Fibroblast of skin of left biceps (primary cell): ENCODE results near the gene MMD2.

Experiments
- DNase-seq, 2 experiments: peaks; one replicate each; pipeline ENCODE4 v3.0.0-alpha.2; 2013; ENCODE audit warnings: low read depth in 2 of 2

Gene MMD2

DNA sequence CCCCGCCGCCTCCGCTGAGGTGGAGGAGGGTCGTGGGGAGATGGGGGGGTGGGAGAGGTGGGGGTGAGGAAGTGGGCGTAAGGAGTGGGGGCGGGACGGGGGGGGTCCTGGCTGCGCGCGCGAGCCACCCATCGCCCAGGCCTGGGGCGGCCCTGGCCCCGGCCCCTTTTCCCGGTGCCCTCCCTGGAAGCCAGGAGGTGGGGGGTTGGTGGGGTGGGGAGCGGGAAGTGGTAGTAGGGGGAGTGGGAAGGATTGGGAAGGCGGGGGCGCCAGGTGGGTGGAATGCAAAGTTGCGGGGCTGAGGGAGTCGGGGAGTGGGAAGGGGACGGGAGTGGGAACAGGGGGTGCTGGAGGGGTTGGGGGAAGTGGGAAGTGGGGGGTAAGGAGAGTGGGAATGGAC lies 319 bp upstream of the MMD2 start:
- no peak for DNase-seq

DNA sequence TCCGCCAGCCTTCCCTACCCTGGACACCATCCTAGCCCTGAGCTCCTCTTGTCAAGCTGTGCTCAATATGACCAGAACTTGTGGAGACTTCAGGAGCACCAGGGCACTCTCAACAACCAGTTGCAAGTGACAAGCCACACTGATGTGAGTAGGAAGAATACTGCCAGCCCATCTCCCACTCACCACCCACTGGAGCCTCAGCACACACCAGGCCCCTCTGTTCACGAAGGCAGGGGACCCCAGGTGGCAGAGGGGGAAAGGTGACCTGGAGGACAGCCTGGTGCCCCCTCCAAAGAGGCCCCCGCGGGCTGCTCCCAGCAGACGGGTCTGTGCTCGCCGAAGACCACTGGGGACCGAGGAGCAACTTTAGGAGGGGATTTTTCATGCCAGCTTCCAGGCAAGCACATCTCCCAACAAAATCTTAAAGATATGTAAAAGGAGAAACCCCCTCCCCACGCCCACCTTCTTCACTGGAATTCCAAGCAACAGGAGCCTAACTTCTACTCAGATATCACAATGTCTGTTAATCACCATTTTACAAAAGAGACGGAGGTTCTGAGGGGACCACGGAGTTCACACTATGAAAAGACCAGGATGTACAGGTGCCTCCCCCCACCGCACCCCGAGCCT lies 1.0 kb downstream of the MMD2 start:
- DNase-seq: no peak

DNA sequence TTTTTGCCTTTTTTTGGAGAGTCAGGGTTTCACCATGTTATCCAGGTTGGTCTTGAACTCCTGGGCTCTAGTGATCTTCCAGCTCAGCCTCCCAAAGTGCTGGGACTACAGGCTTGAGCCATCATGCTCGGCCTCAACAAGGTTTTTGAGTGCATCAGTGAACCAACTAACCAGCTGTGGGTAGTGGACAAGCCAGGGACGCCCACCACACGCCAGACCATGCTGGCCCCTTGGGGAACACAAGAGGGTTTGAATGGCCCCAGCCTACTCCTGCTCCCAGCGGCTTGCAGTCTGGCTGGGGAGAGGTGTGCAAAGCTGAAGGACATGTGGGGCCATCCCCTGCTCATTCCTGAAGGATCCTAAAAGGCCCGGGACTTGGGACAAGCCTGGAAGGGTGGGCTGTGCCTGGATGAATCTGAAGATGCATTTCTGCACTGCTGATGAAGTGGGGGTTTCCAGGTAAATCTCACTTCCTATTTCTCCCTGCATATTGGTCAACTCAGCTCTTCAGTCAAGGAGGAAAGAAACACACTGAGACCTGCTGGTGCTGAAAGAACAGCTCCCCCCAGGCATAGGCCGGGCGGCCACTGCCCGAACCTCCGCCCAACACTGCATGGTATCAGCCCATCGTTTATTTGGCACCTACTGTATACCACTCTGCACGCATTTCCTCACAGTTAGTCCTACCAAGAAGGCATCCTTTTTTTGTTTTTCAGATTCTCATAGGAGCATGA lies 6.9 kb downstream of the MMD2 start:
- no peak for DNase-seq

DNA sequence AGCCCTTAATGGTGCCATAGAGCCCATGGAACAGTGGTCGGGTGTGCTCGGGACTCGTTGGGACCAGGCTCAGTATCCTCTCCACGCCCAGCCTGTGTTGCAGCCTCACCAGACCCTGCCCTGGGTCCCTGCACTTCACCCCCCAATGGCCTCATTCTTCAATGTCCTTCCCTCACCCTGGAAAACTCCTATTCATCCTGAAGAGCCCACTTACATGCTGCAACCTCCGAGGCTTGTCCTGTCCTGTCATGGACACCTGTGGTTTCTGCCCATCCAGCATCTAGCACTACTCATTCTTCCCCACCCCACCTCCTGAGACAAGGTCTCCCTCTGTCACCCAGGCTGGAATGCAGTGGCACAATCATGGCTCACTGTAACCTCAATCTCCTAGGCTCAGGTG lies 7.7 kb downstream of the MMD2 start:
- DNase-seq: no peak

DNA sequence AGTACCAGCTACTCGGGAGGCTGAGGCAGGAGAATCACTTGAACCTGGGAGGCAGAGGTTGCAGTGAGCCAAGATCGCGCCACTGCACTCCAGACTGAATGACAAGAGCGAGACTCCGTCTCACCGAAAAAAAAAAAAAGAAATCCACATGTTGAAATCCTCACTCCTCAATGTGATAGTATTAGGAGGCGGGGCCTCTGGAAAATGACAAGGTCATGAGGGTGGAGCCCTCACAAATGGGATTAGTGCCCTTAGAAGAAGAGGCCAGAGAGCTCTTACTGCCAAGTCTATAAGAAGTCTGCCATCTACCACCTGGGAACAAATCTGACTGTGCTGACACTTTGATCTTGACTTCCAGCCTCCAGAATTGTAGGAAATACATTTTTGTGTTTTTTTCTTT lies 10.6 kb downstream of the MMD2 start:
- DNase-seq: no peak

DNA sequence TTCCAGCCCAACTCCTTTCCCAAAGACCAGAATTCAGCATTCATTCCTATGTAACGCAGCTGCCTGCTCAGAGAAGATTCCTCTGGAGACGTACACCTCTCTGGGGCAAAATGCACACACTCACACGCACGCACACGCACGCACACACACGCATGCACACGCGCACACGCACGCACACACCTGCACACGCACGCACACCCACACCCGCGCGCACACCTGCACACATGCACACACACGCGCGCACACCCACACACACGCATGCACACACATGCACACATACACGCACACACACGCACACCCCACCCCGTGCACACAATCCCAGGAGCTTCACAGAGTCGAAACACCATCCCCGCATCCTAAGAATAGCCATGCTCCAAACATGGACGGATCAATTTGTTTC lies 13.0 kb downstream of the MMD2 start:
- no peak for DNase-seq

DNA sequence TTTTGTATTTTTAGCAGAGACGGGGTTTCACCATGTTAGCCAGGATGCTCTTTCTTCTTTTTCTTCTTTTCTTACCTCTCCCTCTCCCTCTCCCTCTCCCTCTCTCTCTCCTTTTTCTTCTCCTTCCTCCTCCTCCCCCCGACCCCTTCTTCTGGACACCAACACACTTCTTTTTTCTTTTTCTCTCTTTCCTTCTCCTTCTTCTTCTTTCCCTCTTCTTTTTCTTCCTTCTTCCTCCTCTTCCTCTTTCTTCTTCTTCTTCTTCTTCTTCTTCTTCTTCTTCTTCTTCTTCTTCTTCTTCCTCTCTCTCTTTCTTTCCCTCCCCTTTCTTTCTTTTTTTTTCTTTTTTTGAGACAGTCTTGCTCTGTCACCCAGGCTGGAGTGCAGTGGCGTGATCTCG lies 14.0 kb downstream of the MMD2 start:
- no peak for DNase-seq

DNA sequence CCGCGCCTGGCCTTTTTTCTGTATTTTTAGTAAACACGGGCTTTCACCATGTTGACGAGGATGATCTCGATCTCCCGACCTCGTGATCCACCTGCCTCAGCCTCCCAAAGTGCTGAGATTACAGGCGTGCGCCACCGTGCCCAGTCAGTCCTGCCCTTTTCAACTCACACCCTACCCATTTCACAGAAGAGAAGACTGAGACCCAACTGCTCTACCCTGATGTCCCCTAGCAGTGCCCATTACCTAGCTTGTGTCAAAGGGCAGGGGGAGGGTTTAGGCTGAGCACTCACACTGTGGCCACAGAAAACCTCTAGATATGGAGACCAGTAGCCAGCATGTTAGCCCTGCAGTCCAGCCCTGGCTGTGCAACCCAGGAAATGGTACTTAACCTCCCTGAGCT lies 15.7 kb downstream of the MMD2 start:
- no peak for DNase-seq

DNA sequence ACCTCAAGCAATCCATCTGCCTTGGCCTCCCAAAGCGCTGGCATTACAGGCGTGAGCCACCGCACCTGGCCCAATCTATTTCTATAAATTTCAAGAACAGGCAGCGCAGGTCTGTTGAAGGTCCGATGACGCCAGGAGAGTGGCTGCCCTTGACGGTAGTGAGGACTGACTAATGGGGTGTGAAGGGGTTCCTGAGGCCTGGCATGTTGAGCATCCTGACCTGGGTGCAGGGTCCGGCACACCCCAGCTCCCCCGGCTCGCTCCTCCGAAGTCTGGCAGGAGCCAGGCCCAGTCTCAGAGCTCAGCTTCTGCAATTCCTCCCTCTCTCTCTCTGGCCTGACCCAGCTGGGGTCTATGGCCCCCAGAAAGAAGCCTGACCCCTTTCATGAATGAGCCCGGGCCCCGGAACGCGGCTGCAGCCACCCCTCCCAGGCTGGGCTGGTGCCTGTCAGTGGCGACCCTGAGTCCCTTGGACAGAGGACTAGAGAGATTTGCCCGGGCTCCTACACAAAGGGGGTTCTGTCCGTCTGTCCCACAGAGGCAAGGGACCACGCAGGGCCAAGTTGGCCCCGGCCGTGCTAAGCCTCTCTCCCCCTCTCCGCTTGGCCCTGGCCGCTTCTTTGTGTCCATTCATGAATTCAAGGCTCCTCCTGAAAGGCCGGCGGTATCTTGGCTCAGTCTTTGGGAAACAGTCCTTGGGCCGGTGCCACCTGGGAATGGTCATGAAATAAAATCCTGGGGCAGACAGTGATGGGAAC lies 18.8 kb downstream of the MMD2 start:
- no peak for DNase-seq

DNA sequence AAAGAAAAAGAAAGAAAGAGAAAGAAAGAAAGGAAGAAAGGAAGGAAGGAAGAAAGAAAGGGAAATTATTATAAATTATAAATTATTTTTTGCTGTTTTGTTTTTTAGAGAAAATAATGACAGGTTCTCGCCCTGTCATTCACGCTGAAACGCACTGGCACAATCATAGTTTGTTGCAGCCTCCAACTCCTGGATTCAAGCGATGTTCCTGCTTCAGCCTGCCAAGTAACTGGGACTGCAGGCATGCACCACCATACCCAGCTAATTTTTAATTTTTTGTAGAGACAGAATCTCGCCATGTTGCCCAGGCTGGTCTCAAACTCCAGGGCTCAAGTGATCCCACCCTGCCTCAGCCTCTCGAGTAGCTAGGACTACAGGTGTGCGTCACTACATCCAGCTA lies 21.6 kb downstream of the MMD2 start:
- DNase-seq: no peak

DNA sequence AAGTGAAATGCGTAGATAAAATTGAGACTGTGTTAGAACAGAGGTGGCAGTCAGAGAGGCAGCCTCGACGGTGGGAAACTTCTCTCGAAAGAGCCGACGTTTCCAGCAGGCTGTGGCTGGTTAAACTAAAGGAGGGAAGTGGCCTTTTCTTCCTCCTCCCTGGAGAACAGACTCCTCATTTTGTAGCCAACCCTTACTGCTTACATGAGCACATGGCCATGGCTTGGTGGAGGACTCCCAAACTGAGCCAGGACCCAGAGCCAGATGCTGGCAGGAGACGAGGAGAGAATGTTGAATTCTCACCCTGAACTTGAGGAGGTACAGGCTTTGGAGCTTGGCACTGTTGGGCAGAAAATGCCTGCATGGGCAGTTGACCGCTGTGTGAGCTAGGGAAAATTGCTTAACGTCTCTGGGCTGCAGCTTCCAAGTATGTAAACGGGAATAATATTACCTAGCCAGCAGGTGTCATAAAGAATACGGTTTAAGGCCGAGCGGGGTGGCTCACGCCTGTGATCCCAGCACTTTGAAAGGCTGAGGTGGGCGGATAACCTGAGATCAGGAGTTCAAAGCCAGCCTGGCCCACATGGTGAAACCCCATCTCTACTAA lies 24.5 kb downstream of the MMD2 start:
- no peak for DNase-seq

DNA sequence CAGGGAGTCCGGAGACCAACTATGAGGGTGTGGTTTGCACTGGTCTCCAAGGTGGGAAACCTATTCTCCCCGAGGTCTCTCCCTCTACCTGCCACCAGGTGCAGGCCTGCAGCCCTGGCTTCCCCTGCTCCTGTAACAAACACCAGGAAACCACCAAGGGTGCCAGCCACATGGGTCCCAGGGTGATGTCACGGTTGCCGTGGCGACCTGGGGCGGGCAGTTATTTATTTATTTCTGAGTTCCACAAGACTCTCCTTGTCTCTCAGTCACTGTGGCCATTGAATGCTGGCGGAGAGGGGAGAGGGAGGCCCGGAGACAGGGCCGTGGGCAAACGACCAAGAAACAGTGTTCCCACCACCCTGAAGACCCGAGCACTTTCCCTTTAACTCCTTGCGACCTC lies 27.0 kb downstream of the MMD2 start:
- DNase-seq: no peak

DNA sequence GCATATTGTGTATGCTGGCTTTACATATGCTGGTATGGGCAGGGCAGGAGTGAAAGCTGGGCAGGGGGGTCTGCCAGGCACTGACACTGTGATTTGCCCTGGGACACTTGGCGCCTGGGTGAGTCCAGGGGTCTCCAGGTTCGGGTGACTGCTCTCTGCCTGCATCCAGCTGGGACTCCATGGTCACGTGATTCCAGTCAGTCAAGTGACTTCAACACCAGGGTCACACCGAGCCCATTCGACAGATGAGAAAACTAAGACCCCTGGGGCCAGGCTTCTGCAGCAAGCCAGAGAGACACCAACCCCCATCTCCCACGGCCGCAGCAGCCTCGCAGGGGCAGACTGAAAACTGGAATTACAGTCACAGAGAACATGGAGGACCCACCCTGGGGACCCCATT lies 30.0 kb downstream of the MMD2 start:
- DNase-seq: no peak

DNA sequence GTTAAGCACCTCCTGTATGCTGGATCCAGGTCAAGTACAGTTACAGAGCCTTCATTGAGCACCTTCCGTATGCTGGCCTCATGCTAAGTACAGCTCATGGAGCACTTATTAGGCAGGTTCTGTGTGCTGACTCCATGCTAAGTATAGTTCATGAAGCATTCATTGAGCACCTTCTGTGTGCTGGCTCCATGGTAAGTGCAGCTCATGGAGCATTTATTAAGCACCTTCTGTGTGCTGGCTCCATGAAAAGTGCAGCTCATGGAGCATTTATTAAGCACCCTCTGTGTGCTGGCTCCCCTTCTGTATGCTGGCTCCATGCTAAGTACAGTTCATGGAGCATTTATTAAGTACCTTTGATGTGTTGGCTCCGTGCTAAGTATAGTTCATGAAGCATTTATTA lies 30.5 kb downstream of the MMD2 start:
- DNase-seq: no peak

DNA sequence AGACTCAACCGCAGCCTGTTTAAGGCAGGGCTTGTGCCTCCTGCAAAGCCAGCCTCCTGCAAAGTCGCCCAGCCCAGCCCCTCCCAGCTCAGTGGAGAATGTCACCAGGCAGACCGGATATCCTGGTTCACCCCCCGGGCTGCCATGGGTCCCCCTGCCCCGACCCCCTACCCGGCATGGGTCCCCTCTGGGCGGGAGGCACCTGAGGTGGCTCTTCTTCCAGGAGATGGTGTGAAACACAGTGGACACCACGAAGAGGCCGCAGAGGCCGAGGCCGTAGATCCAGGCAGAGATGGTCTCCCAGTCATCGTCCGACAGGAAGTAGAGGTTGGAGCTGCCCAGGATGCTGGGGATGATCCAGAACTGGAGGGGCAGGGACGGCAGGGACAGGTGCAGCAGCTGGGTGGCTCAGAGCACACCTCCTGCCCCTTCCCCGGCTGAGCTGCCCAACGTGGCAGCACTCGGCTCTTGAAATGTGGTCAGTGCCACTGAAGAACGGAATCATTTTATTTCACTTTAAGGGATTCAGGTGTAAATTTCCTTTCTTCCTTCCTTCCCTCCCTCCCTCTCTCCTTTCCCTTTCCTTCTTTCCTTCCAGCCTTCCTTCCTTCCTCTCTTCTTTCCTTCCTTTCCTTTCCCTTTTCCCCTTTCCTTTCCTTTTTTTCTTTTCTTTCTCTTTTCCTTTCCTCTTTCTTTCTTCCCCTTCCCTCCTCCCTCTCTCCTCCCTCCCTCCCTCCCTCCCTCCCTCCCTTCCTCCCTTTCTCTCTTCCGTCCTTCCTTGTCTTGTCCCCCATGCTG lies 38.8 kb downstream of the MMD2 start:
- DNase-seq: no peak

DNA sequence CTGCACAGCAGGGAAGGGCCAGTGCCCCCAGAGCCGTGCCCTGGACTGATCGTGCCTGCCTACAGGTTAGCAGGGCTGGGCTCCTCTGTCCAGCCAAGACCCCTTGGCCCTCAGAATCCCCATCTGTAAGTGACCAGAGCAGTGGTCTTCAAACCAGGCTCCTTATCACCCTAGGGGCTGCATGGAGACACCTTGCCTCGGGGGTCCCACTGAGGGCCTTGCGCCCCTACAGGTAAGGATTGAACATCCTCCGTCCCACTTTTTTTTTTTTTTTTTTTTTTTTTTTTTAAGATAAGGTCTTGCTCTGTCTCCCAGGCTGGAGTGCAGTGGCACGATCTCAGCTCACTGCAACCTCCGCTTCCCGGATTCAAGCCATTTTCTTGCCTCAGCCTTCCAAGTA lies 42.9 kb downstream of the MMD2 start:
- no peak for DNase-seq

DNA sequence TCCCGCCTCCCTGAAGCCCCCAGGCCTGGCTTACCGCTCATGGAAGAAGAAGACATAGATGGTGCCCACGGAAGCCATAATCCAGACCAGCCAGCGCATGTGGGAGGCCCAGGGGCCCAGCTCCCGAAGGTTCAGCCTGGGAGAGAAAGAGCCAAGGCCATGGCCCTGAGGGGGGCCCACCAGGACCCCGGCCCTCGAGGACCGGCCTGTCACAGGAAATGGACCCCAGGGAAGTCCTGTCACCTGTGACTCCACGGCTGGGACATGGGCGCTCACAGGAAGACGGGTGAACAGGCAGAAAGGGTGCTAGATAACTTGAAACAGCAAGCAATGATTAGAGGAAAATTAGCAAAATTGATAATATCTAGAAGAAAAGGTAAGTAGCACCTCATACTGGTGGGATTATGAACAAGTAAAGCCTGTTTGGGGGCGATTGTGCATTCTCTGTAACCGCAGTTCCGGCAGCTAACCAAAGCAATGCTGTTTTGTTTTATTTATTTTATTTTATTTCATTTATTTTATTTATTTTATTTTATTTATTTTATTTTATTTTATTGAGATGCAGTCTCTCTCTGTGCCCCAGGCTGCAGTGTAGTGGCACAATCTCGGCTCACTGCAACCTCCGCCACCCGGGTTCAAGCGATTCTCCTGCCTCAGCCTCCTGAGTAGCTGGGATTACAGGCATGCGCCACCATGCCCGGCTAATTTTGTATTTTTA lies 47.7 kb downstream of the MMD2 start:
- no peak for DNase-seq

DNA sequence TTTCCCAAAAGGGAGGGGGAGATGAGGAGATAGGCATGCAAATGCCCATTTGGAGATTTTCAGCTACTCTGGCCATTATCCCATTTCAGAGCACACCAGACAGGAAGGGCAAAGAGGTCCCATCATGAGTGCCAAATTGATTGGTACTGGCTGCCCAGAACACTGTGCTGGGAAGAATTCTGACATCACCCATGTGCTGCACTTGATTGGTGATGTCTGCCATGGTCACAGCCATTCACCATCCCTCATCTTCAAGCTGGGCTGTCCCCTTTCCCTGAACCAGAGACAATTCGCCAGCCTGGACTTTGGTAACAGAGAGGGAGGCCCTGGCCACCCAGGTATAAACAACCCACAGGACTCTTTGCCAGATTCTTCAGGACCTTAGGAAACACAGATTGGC lies 52.3 kb downstream of the MMD2 start:
- DNase-seq: no peak

DNA sequence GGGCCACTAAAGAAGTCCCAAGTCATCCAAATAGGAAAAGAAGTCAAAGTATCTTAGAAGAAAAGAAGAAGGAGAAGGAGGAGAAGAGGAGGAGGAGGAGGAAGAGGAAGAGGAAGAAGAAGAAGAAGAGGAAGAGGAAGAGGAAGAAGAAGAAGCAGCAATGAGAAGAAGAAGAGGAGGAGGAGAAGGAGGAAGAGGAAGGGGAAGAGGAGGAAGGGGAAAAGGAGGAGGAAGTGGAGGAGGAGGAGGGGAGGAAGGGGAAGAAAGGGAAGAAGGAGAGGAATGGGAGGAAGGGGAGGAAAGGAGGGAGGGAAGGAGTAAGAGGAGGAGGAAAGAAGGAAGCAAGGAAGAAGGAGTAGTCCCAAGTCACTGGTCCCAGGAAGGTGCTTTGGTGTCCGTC lies 53.8 kb downstream of the MMD2 start:
- DNase-seq: no peak

DNA sequence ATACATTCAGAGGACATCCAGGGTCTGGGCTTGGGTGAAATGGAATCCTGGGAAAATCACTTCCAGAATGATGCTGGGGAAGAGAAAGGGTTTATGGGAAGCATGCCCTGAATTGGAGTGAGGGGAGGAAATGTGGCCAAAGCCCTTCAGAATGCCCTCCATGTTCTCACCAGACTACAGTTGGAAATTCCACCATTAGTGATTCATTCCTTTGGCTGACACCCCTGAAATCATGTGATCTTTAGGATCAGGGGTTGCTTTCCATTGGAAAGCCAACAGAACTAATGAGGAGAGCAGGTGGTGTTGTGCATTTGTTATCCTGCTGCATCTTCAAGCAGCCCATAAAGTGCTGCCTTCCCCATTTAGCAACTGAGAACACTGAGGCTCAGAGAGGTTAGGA lies 54.6 kb downstream of the MMD2 start:
- DNase-seq: no peak

DNA sequence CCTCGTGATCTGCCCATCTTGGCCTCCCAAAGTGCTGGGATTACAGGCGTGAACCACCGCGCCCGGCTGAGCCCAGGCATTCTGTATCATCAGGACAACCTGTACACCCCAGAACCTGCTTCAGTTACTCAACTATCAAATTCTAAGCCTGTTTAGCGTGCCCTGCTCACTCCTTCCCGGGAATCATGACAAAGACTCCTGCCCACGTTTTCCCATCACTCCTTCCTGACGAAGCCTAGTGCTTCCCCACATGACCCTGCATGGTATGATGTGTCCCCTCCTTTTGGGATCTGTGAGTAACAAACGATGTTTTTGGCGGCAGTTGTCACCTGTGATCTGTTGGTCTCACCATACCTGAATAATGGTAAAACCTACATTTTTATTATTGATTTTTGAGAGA lies 63.2 kb downstream of the MMD2 start:
- DNase-seq: no peak
